Measurements from ENCODE around the gene CACNA1G.
A peak's percentile ranks its signal among the peaks of the same experiment; 100 is the strongest.

The CACNA1G gene

GRCh38 chr17:50599606-50600005 is 39.1 kb downstream of the CACNA1G start:
- no peak for TF ChIP-seq CTCF (IDR thresholded peaks at IDR 0.05; ENCODE audit: low read depth, low read length)
- Histone ChIP-seq H3K36me3 (peaks cover 98% of the 10 kb centered on the region), H3K9me3 (ENCODE audit: severe bottlenecking) (no peaks in the 10 kb centered on the region), H3K4me3 (ENCODE audit: low read depth, low read length) (no peak overlapping the region), H3K27ac (no peak overlapping the region), H3K27me3 (ENCODE audit: insufficient read depth, low read depth, severe bottlenecking) (no peaks in the 10 kb centered on the region)
- DNase-seq, result no peak

- no peaks in the 10 kb centered on the region for H3K27me3 ChIP-seq (ENCODE audit: insufficient read depth, low read depth, severe bottlenecking)
- H3K27ac ChIP-seq, result peak overlapping the region; percentile 1
- H3K4me3 ChIP-seq (ENCODE audit: low read depth, low read length), result no peak overlapping the region
- H3K9me3 ChIP-seq (ENCODE audit: severe bottlenecking), result no peaks in the 10 kb centered on the region
- no peak for DNase-seq
- TF ChIP-seq CTCF (IDR thresholded peaks at IDR 0.05; ENCODE audit: low read depth, low read length), result no peak
- H3K36me3 ChIP-seq, result peaks cover 96% of the 10 kb centered on the region
These were observed 41.4 kb downstream of the CACNA1G start for GRCh38 chr17:50601823-50602375.

GRCh38 chr17:50602836-50603235 is 42.3 kb downstream of the CACNA1G start:
- no peaks in the 10 kb centered on the region for H3K9me3 ChIP-seq (ENCODE audit: severe bottlenecking)
- H3K27me3 ChIP-seq (ENCODE audit: insufficient read depth, low read depth, severe bottlenecking), result no peaks in the 10 kb centered on the region
- DNase-seq, result no peak

GRCh38 chr17:50603340-50603739 is 42.8 kb downstream of the CACNA1G start:
- Histone ChIP-seq H3K27me3 (ENCODE audit: insufficient read depth, low read depth, severe bottlenecking) (no peaks in the 10 kb centered on the region), H3K4me3 (ENCODE audit: low read depth, low read length) (no peak overlapping the region), H3K27ac (no peak overlapping the region), H3K36me3 (peaks cover 95% of the 10 kb centered on the region), H3K9me3 (ENCODE audit: severe bottlenecking) (no peaks in the 10 kb centered on the region)
- peak; percentile 65 for DNase-seq
- TF ChIP-seq CTCF (IDR thresholded peaks at IDR 0.05; ENCODE audit: low read depth, low read length), result peak; percentile 84

More at GRCh38 chr17:50602836-50603235, 42.3 kb downstream of the CACNA1G start:
- Histone ChIP-seq H3K27ac (peak overlapping the region; percentile 1; the same call in 1 of the 2 replicates), H3K36me3 (peaks cover 96% of the 10 kb centered on the region), H3K4me3 (ENCODE audit: low read depth, low read length) (no peak overlapping the region)
- TF ChIP-seq CTCF (IDR thresholded peaks at IDR 0.05; ENCODE audit: low read depth, low read length), result no peak

GRCh38 chr17:50604513-50604912 is 44.0 kb downstream of the CACNA1G start:
- H3K9me3 ChIP-seq (ENCODE audit: severe bottlenecking), result no peaks in the 10 kb centered on the region
- H3K27me3 ChIP-seq (ENCODE audit: insufficient read depth, low read depth, severe bottlenecking), result no peaks in the 10 kb centered on the region
- no peak overlapping the region for H3K4me3 ChIP-seq (ENCODE audit: low read depth, low read length)
- H3K36me3 ChIP-seq, result peaks cover 83% of the 10 kb centered on the region
- no peak overlapping the region for H3K27ac ChIP-seq
- DNase-seq, result no peak
- no peak for TF ChIP-seq CTCF (IDR thresholded peaks at IDR 0.05; ENCODE audit: low read depth, low read length)

GRCh38 chr17:50605429-50605828 is 44.9 kb downstream of the CACNA1G start:
- Histone ChIP-seq H3K36me3 (peaks cover 76% of the 10 kb centered on the region), H3K27ac (no peak overlapping the region), H3K4me3 (ENCODE audit: low read depth, low read length) (no peak overlapping the region), H3K27me3 (ENCODE audit: insufficient read depth, low read depth, severe bottlenecking) (no peaks in the 10 kb centered on the region), H3K9me3 (ENCODE audit: severe bottlenecking) (no peaks in the 10 kb centered on the region)
- no peak for DNase-seq
- no peak for TF ChIP-seq CTCF (IDR thresholded peaks at IDR 0.05; ENCODE audit: low read depth, low read length)
